Right lobe of liver (tissue), 4 donors: Measurements from ENCODE around the gene FUT6.

Experiments
- POLR2A ChIP-seq: fragments of 450-650 bp; IDR thresholded peaks from one replicate; pipeline ENCODE4 v1.6.1; 2017; ENCODE audit warnings: antibody characterized with exemption, mild to moderate bottlenecking
- TF ChIP-seq, protein P1 (sequence below), 4 donors: fragments of 200-600 bp in 3 of 4; fragments of 450-650 bp in 1 of 4; IDR thresholded peaks; one replicate each; pipeline versions ENCODE4 v1.5.1 to v1.8.0; 2016 to 2022; ENCODE audit warnings: antibody characterized with exemption in 4 of 4, mild to moderate bottlenecking in 2 of 4
- donor health status: DM: no; HTN: no; CAD: no.
- donor health status: DM: no; HTN: no; CAD: no.
- donor health status: DM: no; HTN: yes; CAD: no.

DNA sequence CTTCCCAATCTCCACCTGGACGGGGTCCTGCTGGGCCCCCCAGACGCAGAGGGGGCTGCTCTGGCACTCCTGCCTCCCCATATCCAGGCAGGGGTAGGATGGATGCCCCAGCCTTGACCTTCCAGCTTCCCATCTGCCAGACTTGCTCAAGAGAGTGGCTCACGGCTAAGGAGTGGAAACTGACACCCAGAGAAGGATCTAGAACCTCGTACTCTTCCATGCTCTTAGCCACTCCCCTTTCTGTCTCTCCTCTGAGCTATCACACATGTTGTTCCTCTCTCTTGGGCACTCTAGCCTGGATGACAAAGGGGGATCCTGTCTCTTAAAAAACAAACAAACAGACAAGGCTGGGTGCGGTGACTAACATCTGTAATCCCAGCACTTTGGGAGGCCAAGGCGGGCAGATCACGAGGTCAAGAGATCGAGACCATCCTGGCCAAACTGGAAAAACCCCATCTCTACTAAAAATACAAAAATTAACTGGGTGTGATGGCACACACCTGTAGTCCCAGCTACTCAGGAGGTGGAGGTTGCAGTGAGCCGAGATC lies 43.0 kb upstream of the FUT6 start:
- TF ChIP-seq, protein P1, sequence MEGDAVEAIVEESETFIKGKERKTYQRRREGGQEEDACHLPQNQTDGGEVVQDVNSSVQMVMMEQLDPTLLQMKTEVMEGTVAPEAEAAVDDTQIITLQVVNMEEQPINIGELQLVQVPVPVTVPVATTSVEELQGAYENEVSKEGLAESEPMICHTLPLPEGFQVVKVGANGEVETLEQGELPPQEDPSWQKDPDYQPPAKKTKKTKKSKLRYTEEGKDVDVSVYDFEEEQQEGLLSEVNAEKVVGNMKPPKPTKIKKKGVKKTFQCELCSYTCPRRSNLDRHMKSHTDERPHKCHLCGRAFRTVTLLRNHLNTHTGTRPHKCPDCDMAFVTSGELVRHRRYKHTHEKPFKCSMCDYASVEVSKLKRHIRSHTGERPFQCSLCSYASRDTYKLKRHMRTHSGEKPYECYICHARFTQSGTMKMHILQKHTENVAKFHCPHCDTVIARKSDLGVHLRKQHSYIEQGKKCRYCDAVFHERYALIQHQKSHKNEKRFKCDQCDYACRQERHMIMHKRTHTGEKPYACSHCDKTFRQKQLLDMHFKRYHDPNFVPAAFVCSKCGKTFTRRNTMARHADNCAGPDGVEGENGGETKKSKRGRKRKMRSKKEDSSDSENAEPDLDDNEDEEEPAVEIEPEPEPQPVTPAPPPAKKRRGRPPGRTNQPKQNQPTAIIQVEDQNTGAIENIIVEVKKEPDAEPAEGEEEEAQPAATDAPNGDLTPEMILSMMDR (IDR thresholded peaks at IDR 0.05) = no peak
- TF ChIP-seq POLR2A = no peak
